HG03103 (cell line): Measurements from ENCODE around the gene USP22.
"Not testable (repeated sequence)": the region's sequence is repeated elsewhere in the genome, so short reads cannot be mapped to it uniquely, and the experiment has no call there.

Experiments used
- ATAC-seq: cut with Tn5 transposase; IDR thresholded peaks from one replicate; pipeline ENCODE4 v1.9.1; 2021; ENCODE audit warnings: low read depth; ENCODE audit not compliant: unreplicated experiment

Gene USP22

DNA sequence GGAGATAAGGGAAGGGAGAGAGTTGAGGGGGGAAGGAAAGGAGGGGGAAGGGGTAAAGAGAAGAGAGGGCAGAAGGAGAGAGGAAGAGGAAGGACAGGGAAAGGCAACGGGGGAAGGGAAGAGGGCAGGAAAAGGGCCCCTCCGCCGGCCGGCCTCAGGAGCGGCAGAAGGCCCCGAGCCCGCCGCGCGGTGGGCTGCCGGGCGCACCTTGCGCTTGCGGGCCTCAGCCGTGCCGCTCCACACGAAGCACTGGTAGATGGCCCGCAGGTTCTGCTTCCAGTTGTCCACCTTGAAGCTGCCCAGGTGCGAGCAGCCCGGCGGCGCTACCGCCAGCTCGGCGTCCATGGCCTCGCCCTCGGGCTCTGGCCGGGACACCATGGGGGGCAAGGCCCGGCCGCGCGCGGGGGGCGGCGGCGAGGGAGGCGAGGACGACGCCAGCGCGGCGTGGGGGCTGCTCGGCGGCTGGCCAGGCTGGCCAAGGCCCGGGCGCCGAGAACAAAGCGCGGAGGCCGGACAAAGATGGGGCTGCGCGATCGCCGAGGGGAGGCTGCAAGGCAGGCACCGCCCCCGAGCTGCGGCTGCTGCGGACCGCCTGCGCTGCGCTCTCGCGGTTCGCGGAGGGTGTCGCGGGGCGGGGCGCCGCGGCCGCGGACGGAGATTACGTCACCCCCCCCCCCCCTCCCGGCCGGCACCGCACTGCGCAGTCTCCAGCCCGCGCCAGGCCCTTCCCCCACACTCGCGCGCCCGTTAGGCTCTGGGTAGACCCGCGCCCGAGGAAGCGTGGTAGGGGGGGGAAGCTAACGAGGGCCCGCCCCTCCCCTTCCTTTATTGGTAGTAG, at the start of gene USP22:
Gene USP22, minus strand, starts transcription at position 554 of the 838 bp plus-strand sequence. Its CDS starts 176 bp downstream, at position 378.
- peak; percentile 55 for ATAC-seq

DNA sequence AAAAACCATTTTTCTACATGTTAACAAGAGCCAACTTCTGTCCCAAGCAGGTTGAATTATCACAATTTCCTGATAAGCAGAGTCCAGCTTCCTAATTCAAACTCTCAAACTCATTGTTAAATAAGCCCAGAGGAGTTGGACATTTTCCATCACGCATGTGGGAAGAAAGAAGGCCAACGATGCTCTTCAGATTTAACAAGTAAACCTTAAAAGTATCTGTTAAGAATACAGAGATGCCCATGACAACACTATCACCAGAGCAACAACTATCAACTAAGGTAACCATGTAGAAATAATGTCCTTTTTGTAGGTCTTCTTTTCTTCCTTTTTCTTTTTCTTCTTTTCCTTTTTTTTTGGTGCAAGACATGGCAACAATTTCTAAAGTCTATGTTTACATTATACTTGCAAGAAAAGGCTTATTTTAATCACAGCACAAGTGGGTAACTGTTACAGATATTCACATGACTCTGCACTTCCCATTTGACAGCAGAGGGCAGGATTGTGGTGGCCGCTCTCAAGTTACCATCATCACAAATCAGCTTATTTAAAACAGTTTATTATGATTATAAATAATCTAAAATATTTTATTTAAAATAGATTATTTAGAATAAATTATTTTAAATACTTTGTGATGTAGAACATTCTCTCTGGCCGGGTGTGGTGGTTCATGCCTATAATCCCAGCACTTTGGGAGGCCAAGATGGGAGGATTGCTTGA, 48.2 kb upstream of the USP22 start:
- ATAC-seq = no peak

DNA sequence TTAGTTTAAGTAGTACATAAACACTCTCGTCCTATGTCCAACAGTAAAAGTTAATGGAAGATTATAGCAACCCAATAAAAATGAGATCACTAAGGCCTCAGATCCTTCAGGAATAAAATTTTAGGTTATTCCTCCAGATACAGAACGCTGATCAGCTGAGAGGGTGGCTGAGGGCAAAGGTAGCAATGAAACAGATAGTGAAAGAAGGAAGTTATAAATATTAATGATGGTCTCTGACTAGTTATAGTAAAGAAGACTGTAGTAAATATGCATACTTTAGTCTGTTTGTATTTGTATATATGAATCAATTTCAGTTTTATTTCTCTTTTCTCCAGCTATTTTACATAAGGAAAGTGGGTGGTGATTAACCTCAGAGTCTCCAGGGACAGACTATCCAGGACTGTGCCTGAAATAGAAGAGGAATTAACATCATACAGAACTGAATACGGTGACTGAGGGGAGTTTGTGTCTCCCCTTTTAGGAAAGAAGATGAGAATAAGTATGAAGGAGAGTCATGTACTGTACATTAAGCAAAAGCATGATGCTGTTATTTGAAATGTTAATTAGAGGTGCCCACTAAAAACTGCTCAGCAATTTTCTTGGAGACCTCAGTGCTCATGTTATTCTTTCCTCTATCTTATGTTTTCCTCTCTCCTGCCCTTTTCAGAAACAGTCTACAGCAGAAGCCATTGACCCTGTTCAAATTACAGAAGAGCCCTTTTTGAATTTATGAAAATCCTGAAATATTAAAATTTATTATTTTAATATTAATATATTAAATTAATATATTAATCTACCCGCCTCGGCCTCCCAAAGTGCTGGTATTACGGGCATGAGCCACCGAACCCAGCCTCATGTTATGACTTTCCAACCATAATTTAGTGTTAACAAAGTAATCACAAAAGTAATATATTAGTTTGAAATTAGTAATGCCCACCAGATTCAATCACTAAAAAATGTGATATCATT, 47.4 kb upstream of the USP22 start:
- no peak for ATAC-seq

DNA sequence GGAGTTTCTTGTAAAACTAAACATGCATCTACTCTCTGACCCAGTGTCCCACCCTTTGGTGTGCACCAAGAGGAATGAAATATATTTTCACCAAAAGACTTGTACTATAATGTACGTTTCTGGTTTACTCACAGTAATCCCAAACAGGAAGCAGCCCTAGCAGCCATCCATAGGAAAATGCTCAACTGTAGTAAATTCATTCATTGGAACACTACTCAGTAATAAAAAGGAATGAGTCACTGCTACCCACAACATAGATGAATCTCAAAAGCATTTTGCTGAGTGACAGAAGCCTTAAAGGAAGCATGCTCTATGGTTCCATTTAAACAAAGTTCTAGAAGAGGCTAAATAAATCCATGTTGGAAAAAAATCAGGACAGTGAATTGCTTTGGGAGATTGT, 46.3 kb upstream of the USP22 start:
- ATAC-seq = no peak

DNA sequence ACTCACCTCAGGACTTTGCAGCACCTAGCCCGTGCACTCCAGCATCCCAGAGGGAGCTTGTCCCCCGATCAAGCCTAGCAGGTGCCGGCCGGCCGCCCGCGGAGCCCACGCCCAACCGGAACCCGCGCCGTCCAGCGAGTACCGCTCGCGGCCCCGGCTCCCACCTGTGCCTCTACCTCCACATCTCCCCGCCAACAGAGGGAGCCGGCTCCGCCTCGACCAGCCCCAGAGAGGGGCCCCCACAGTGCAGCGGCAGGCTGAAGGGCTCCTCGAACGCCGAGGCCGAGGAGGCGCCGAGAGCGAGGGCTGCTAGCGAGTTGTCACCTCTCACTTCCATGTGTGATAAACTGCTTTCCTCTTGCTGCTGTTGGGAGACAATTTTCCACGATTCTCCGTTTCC, 42.9 kb upstream of the USP22 start:
- no peak for ATAC-seq

DNA sequence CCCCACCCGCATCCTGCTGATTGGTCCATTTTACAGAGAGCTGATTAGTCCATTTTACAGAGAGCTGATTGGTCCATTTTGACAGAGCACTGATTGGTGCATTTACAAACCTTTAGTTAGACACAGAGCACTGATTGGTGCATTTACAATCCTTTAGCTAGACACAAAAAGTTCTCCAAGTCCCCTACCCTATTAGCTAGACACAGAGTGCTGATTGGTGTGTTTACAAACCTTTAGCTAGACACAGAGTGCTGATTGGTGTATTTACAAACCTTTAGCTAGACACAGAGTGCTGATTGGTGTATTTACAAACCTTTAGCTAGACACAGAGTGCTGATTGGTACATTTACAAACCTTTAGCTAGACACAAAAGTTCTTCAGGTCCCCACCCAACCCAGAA, 42.5 kb upstream of the USP22 start:
- not testable (repeated sequence) for ATAC-seq

DNA sequence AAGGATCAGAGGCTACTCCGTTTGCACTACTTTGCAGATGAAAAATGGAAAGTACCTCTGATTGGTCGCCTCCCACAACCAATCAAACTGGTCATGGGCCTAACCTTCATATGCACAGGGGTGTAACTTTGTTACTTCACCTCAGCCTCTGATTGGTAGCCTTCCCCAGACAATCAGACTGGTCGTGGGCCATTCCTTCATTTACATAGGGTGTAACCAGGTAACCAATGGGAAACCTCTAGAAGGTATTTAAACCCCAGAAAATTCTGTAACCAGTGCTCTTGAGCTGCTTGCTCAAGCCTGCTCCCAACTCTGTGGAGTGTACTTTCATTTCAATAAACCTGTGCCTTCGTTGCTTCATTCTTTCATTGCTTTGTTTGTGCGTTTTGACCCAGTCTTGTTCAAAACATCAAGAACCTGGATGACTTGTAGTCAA, 39.2 kb upstream of the USP22 start:
- no peak for ATAC-seq

DNA sequence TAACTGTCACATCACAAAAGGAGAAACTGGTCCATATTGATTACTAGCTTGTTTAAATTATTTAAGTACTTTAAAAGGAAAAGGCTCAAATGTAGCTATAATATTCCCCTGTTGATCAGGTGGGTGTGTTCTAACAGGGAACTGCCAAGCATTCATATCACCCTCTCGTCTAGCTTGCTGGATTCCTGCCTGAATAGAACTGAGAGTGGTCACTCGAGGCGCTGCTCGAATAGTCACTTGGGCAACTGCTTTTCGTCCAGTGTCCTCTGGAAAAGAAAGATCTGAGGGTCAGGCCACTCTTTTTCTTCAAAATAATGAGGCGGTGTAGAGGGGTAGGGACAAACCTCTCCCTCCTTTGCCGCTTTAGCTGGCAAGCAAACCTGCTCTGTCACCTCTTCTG, 36.4 kb upstream of the USP22 start:
- ATAC-seq = no peak

DNA sequence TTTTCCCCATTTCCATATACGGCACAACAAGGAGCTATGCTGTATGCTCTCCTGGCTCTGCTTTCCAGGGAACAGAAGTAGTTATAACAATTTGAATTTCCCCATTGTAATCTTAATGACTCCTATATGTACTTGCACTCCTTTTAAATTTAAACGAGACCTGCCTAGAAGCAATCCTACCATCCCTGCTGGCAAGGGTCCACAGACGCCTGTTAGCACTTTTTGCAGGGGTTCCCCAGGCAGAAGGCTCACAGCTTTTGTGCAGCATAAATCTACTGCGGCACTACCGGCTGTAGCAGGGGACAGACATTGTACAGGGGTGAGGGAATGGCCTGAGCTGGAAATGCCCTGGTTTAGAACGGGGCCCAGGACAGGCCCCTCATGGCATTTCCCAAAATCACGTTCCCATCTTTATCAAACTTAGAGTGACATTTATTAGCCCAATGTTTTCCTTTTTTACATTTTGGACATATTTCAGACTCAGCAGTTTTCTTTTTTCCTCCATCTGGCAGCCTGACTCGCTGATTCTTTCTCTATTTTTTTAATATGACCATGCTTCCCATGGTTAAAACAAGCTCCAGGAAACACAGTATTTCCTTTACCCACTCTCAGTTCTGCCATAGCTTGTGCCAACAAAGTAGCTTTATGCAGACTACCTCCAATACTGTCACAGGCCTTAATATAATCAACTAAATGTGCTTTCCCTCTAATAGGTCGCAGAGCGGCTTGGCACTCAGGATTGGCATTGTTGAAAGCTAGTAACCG, 35.4 kb upstream of the USP22 start:
- ATAC-seq = no peak

DNA sequence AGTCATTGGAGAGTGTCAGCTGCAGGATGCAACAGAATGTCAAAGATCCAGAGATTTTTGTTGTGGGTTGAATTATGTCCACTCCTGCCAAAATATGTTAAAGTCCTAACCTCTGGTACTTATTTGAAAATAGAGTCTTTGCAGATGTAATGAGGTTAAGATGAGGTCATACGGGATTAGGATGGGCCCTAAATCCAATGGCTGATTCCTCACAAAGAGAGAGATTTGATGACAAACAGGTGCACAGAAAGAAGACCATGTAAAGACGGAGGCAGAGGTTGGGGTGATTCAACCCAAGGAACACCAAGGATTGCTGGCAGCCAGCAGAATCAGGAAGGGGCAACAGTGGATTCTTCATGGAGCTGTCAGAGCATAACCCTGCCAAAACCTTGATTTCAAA, 34.5 kb upstream of the USP22 start:
- no peak for ATAC-seq

DNA sequence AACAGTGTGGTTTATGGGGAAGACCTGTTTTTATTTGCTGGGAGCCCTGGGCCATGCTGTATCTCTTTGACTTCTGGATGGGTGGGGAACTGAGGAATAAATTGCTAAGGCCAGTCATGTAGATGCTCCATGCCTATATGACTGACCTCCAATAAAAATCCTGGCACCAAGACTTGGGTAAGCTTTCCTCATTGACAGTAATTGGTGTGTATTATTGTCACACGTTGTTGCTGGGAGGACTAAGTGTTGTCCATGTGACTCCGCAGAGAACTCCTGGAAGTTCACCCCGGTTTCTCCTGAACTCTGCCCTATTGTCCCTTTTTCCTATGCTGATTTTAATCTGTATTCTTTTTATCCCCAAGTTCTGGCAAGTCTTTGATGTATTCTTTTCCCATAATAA, 33.4 kb upstream of the USP22 start:
- no peak for ATAC-seq

DNA sequence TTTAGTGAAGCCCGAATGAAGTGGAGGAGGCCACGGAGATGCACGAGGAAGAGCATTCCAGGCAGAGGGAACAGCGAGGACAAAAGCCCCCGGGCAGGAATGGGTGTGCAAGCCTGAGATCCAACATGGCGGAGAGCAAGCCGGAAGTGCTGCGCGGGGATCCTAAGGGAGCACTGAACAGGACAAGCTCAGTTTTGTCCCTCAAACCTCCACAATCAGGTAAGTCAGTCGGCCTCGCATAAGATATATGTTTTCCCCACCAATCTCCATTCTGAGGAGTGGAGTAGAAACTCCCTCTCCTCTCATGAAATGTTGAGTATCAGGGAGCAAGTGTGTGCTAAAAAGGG, 32.9 kb upstream of the USP22 start:
- no peak for ATAC-seq

DNA sequence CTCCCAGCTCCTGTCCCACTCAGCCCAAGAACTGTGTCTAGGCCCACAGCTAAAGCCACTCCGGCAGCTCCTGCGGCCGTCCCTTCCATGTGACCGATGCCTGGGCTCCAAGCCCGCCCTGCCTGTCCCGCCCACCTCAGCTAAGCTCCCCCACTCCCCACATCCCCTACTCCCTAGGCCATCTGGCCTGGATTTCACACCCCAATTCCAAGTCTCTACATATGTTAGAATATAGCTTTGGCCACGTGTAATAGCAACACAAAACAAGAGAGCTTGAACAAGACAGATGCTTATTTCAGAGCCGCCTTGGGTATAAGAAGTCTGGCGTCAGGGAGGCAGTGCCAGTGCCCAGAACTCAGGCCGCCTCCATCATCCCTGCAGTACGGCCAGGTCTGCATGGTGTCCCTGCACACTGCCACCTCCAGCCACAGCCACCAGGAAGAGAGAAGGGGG, 30.0 kb upstream of the USP22 start:
- ATAC-seq = no peak

DNA sequence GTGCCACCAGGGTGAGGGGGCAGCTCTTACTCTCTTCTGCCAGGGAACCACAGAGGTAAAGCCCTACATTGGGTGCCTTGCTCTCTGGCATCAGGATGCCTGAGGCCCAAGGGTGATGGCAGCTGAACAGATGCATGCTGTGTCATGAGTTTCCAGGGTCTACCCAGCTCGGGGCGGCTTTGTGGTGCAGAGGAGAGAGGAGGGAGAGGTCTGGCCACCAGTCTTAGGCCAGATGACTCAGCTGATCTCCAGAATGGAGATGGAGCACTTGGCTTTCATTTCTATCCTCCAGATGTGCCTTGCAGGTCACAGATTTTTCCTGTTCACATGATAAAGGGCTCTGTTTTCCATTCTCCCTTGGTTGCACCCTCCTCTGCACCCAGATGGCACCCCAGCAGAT, 23.6 kb upstream of the USP22 start:
- no peak for ATAC-seq

DNA sequence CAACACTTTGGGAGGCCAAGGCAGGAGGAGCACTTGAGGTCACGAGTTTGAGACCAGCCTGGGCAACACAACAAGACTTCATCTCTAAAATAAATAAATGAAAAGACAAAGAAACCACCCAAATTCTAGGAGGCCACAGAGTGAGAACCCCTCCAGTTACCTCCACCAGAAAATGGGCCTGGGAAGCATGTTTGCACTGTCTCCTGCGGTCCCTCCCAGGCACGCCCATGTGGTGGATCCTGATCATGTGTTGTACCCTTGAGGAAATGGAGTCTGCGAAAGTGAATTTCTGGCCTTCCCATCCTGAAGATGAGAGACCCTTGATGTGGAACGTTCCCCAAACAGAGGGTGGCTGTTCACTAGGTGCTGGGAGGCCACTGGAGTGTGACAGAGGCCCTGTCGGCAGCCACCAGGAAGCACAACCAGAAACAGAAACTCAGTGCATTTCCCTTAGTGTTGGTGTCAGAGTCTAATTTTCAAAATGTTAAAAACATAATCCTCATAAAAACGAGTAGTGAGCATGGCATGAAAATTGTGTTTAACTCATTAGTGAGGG, 19.2 kb upstream of the USP22 start:
- ATAC-seq = peak; percentile 80

DNA sequence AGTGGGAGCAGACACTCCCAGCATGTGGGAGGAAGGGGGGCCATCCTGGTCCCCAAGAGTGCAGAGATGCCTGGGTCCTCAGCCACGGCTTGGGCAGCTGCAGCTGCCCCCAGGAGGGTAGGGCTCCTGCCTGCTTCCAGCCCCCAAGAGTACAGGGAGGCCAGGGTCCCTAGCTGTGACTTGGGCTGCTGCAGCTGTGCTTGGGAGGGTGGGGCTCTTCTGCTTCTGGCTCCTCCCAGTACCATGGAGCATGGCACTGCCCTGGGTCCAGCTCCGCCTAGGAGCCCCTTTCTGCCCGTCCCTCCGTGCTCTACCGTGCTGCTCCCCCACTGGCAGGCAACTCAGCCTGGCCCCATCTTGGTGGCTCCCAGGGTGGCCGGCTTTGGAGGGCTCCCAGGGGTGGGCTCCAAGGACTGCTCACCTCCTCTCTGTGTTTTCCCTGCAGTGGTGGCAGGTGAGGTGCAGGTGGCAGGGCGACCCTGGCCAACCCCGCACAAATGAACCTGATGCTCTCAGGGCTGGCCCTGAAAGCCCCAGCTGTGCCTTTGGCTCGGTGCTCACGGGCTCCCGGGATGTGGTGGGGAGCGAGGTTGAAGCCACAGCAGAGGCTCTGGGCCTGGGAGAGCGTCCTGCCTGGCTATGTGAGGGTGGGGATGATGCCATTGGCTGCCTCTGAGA, 18.5 kb upstream of the USP22 start:
- no peak for ATAC-seq

DNA sequence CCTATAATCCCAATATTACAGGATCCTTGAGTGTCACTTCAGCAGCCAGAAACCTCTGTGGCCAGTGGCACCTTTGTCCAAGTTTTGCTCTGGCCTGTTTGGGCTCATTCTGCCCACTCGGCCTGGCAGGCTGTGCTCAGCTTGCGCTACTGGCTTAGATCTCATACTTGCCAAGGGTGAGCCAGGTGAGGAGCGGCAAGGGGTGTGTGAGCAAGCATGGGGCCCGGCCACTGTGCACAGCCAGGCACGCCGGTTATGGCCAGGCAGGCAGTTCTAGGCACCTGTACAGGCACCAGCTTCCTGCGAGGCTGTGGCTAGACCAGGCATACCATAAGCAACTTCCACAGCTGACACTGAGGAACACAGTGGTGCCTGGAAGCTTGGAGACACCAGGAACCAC, 16.9 kb upstream of the USP22 start:
- ATAC-seq = no peak

DNA sequence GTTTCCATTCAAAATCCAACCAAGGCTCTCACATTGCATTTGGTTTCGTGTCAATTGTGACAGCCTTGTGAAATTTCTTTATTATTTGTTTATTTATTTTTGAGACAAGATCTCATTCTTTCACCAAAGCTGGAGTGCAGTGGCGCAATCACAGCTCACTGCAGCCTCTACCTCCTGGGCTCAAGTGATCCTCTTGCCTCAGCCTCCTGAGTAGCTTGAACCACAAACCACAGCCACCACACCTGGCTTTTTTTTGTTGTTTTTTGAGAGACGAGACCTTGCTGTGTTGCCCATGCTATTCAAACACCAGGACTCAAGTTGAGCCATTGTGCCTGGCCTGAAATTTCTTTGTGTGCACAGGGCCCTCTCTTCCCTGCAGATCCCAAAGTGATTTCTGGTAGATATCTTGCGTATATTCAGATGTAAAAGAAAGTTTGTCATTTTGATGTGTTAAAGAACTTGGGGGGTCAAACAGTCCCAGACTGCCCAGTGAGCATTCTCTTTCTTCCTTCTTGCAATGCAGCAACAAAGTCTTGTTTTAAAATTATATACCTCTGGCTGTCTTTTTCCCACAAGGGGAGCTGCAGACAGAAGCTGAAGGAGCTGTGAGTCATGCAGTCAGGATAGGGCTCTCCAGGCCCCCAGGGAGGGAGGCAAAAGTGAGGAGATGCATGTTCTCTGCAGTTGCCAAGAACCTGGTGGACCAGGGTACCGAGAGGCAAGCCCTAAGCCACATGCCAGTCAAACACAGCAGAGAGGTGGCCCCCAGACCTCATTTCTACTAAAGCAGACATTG, 15.5 kb upstream of the USP22 start:
- no peak for ATAC-seq
